Measurements from ENCODE around the gene FOXR1.
A peak's percentile ranks its signal among the peaks of the same experiment; 100 is the strongest.

The FOXR1 gene, protein sequence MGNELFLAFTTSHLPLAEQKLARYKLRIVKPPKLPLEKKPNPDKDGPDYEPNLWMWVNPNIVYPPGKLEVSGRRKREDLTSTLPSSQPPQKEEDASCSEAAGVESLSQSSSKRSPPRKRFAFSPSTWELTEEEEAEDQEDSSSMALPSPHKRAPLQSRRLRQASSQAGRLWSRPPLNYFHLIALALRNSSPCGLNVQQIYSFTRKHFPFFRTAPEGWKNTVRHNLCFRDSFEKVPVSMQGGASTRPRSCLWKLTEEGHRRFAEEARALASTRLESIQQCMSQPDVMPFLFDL

DNA sequence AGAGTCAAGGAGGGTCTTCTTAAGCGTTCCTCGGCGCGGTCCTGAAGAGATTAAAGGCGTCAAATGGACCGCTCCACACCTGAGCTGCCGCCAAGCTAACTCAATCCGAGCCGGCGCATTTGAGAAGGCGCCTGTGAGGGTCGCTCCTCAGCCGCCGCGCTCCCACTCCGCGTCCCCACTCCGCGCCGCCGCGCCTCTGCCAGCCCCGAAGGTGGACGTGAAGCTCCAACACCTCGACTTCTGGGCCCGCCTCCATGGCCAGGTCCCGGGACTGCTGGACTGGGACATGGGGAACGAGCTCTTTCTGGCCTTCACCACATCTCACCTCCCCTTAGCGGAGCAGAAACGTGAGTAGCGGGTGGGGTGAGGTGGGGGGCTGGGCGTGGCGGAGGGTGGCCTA lies at the start of gene FOXR1:
FOXR1 (plus strand) TSS at position 116 of the 400 bp plus-strand sequence; CDS start at position 287, 171 bp downstream.
- no peak for DNase-seq (ENCODE audit: low spot score)

DNA sequence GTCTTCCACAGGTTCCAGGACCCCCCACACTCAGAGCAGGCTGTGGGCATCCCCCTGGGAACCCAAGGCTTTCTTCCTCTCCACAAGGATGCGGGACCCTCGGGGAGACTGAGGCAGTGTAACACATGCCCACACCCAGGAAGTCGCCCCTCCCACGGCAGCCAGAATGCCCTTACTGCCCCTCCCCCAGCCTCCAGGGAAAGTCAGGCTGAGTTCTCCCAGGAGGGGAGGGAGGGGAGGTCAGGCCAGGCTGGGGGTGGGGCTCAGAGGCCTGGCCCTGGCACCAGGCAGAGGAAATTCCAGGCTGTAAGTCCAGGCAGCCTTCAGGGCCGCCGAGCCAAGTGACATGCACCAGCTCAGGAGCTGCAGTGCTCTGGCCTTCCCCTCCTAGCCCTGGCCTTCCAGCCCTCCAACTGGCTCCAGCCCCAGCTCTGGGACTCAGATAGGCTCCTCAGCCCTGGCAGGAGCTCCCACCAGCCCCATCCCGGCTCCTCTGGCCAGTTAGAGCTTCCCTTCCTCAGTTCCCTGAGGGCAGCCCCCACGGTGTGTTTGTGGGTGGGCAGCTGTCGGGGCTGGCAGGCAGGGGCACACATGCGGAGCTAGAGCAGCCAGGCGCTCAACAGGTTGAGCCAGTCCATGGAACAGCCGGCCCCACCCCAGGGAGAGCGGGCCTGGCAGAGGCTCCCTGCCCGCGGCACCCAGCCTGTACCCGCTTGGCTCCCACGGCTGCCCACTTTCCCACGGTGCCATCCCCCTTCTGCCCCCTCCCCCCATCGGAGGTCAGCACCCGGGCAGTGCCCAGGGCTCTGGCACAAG lies 49.4 kb upstream of the FOXR1 start:
- peak; percentile 68 for DNase-seq (ENCODE audit: low spot score)

GRCh38 chr11:118922745-118923627 lies 48.6 kb upstream of the FOXR1 start:
- no peak for DNase-seq (ENCODE audit: low spot score)

GRCh38 chr11:118923721-118924587 lies 47.6 kb upstream of the FOXR1 start:
- DNase-seq (ENCODE audit: low spot score) = no peak

DNA sequence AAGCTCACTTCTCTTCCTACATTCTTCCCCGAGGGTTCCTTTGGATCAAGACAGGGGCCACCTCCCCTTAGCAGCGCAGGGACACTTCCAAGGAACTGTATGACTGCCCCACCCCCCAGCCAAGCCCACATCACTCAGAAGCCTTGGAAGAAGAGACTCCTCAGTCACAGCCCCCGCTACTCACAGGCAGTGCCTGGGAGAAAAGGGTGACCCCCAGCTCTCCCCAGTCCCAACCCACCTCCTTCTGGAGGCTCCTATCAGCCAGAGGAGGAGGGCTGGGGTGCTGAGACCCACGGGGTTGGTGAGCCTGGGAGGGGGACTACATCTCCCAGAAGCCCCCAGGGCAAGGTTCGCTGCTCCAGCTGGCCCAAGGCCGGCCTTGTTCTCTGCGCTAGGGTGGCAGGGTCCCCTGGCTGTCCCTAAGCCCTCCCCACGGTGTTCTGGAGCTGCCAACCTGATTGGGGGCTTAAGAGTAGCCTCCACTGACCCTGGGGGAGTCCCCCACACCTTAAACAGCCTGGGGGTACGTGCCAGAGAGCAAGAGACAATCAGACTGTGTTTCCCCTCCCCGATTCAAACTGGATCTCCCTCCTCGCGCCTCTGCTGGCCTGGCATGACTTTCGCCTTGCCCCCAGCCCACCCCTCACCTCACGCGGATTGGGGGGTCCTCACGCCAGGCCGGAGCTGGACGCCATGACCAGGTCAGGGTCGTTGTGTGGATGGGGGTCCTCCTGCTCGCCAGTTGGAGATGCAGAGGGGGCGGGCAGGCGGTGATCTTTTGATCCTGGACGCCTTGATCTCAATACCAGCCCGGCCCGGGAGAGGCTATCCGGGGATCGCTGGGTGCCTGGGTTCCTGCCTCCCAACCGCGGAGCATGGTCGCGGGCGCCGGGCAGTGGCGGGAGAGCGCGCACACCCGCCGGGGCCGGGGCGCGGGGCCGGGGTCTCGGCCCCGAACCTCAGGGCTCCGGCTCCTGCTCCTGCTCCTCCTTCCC lies 46.7 kb upstream of the FOXR1 start:
- DNase-seq (ENCODE audit: low spot score) = no peak

DNA sequence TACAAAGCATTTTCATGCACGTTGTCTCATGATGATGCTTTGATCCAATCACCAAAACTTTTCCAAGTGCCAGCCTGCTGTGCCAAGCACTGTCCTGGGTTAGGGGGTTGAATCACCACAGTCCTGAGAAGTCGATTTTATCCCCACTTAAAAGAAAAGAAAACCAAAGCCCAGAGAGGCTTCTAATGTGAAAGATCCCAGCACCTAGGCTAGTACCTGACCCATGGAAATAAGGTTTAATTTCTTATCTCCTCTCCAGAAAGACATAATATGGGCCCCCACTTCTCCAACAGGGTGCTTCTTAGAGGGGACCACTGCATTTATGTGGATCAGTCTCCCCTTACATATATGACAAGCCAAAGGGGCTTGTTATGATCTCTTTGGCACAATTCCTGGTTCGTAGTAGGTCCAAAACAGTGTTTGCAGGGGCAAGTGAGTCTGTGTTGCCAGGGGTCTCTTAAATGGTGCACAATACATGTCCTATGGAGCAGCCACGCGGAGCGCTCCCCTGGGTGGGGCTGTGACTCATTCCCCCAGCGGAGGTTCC lies 43.9 kb upstream of the FOXR1 start:
- no peak for DNase-seq (ENCODE audit: low spot score)

DNA sequence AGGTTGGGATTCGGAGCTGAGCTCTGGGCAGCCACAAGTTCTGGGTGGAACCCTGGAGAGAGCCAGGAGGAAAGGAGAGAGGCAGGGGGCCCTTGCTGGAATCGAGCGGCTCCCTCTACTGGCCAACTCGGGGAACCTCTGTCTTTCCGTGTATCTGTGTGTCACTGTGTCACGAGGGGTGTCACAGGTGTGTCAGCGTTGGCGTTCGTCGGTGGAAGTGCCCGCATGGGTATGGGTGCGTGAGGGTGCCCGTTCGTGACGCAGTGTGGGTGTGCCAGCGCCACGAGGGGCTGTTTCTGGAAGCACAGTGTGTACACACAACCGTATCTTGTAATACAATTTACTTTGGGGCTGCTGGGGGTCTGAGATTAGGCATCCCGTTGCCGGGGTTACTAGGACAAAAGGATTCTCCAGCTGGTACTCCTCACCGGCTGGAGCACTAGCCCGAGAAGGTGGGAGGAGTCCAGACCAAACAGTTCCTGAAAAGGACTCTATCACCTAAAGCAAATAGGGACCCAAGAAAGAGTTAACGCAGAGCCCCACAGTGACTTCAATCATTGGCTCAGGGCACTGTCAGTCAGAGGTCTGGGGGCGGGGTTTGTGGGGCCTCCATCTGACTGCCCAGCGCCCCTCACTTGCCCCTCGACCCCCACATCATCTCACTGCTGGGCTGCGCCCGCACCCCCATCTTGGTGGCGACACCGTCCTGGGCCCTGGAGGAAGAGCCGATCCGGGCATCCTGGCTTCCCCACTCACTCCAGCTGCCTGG lies 43.3 kb upstream of the FOXR1 start:
- peak; percentile 97 for DNase-seq (ENCODE audit: low spot score)

GRCh38 chr11:118928870-118929500 lies 42.6 kb upstream of the FOXR1 start:
- DNase-seq (ENCODE audit: low spot score) = peak; percentile 94

GRCh38 chr11:118929501-118930093 lies 42.0 kb upstream of the FOXR1 start:
- DNase-seq (ENCODE audit: low spot score) = no peak

DNA sequence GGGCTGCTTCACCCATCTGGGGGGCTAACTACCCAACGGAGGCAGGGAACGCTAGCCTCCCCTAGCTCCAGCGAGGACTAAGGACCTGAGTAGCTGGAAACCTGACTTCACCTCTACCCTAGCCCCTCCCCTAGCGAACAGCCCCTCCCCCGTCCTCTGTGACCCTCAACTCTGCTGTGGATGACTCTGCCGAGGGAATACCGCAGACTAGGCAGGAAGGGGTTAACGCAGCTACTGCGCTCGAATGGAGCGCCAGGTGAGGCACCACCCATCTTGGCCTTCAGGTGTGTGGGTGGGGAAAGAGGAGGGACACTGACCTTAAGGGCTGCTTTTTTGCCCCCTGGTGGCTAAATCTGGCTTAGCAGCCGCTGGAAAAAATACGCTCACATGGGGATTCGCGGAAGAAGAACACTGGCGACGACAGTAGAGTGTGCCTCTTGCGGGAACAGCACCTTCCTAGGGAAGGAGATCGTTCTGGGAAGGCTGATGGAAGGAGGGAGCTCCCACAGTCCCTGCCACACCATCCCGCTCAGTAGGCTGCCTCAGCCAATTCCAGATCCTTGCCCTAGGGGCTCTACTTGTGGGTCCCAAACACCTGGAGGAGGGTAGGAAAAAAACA lies 41.4 kb upstream of the FOXR1 start:
- peak; percentile 89 for DNase-seq (ENCODE audit: low spot score)

GRCh38 chr11:118931571-118931970 lies 40.0 kb upstream of the FOXR1 start:
- no peak for DNase-seq (ENCODE audit: low spot score)

GRCh38 chr11:118933486-118933885 lies 38.1 kb upstream of the FOXR1 start:
- no peak for DNase-seq (ENCODE audit: low spot score)

GRCh38 chr11:118935376-118935775 lies 36.2 kb upstream of the FOXR1 start:
- DNase-seq (ENCODE audit: low spot score) = no peak

GRCh38 chr11:118938491-118939403 lies 32.8 kb upstream of the FOXR1 start:
- no peak for DNase-seq (ENCODE audit: low spot score)

- no peak for DNase-seq (ENCODE audit: low spot score)
Measured at GRCh38 chr11:118939404-118939915, 32.1 kb upstream of the FOXR1 start.

GRCh38 chr11:118939953-118940598 lies 31.5 kb upstream of the FOXR1 start:
- no peak for DNase-seq (ENCODE audit: low spot score)
